ENCODE data around the gene FHAD1.

FHAD1 gene

DNA sequence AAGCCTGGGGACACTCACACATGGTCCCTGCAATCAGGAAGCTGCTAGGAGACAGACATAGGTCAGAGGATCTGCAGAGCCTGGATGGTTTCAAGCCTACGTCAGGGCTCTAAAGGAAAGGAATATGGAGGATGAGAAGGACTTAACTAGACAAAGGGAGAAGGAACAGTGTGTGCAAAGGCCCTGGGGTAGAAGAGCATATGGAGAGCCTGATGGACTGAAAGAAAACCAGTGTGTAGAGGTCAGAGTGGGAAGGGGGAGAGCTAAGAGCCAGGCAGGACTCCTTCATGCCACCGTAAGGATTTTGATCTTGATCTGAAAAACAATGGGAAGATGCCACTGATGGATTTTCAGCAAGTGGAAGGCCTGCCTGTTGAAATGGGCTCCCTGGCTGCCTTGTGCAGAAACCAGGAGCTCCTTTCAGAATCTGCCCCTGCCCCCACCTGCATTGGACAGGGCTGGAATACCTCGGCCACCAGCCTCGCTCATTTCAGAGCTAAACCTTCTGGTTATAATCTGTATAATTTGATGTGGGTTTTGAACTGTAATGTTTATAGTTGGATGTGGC lies 8.6 kb downstream of the FHAD1 start:
- TF ChIP-seq NFIC (IDR thresholded peaks at IDR 0.05) = no peak
- TF ChIP-seq RAD21 (IDR thresholded peaks at IDR 0.05; ENCODE audit: low read depth) = no peak
- TF ChIP-seq, protein P1, sequence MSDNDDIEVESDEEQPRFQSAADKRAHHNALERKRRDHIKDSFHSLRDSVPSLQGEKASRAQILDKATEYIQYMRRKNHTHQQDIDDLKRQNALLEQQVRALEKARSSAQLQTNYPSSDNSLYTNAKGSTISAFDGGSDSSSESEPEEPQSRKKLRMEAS (IDR thresholded peaks at IDR 0.05) = no peak
- no peak for TF ChIP-seq TCF12 (IDR thresholded peaks at IDR 0.05; ENCODE audit: low read depth)
- no peak for TF ChIP-seq TAF1 (IDR thresholded peaks at IDR 0.05; ENCODE audit: low read depth)

DNA sequence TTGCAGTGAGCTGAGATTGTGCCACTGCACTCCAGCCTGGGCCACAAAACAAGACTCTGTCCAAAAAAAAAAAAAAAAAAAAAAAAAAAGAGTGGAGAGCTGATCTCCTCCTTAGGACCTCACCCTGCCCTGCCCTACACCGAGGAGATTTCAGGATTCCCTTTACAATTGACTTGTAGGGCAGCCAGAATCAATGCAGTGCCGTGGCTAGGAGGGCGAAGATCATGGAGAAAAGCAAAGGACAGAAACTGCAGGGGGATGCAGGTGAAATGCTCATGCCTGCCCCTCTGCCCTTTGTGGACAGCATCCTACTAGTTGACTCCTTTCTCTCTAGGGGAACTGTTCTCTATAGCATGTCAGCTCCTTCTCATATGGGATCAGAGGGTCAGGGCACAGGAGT lies 9.6 kb downstream of the FHAD1 start:
- TF ChIP-seq EP300 (IDR thresholded peaks at IDR 0.05; ENCODE audit: borderline replicate concordance) = no peak
- TF ChIP-seq, protein P1 (IDR thresholded peaks at IDR 0.05) = no peak
- no peak for TF ChIP-seq YY1 (IDR thresholded peaks at IDR 0.05; ENCODE audit: low read depth)
- TF ChIP-seq EGR1 (IDR thresholded peaks at IDR 0.05) = no peak
- no peak for TF ChIP-seq TCF12 (IDR thresholded peaks at IDR 0.05; ENCODE audit: low read depth)
- TF ChIP-seq TEAD4 (IDR thresholded peaks at IDR 0.05) = no peak
- no peak for TF ChIP-seq CREB1 (IDR thresholded peaks at IDR 0.05; ENCODE audit: low read depth)
- TF ChIP-seq, protein P2, sequence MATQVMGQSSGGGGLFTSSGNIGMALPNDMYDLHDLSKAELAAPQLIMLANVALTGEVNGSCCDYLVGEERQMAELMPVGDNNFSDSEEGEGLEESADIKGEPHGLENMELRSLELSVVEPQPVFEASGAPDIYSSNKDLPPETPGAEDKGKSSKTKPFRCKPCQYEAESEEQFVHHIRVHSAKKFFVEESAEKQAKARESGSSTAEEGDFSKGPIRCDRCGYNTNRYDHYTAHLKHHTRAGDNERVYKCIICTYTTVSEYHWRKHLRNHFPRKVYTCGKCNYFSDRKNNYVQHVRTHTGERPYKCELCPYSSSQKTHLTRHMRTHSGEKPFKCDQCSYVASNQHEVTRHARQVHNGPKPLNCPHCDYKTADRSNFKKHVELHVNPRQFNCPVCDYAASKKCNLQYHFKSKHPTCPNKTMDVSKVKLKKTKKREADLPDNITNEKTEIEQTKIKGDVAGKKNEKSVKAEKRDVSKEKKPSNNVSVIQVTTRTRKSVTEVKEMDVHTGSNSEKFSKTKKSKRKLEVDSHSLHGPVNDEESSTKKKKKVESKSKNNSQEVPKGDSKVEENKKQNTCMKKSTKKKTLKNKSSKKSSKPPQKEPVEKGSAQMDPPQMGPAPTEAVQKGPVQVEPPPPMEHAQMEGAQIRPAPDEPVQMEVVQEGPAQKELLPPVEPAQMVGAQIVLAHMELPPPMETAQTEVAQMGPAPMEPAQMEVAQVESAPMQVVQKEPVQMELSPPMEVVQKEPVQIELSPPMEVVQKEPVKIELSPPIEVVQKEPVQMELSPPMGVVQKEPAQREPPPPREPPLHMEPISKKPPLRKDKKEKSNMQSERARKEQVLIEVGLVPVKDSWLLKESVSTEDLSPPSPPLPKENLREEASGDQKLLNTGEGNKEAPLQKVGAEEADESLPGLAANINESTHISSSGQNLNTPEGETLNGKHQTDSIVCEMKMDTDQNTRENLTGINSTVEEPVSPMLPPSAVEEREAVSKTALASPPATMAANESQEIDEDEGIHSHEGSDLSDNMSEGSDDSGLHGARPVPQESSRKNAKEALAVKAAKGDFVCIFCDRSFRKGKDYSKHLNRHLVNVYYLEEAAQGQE (IDR thresholded peaks at IDR 0.05; ENCODE audit: low read depth) = no peak
- no peak for TF ChIP-seq CEBPB (IDR thresholded peaks at IDR 0.05)
- no peak for TF ChIP-seq RAD21 (IDR thresholded peaks at IDR 0.05; ENCODE audit: low read depth)
- TF ChIP-seq, protein P3, sequence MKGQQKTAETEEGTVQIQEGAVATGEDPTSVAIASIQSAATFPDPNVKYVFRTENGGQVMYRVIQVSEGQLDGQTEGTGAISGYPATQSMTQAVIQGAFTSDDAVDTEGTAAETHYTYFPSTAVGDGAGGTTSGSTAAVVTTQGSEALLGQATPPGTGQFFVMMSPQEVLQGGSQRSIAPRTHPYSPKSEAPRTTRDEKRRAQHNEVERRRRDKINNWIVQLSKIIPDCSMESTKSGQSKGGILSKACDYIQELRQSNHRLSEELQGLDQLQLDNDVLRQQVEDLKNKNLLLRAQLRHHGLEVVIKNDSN (IDR thresholded peaks at IDR 0.05) = no peak

DNA sequence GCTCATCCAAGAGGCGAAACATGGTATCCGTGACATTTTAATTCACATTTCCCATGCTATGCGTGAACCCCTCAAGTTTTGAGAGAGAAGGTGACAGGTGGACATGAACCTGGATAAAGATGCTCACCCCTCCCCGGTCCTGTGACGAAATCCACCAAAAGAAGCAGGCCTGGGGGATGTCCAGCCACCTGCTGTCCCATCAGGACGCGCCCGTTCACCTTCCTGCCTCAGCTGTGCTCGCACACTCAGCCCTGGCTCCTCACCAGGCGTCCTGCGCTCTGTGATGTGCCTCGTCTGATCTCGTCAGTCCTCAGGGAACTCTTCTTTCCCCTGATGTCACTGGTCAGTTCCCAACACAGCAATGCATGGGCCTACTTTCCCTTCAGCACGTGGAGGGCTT lies 10.3 kb downstream of the FHAD1 start:
- TF ChIP-seq, protein P1 (IDR thresholded peaks at IDR 0.05) = no peak
- TF ChIP-seq CEBPB (IDR thresholded peaks at IDR 0.05) = no peak
- TF ChIP-seq TCF12 (IDR thresholded peaks at IDR 0.05; ENCODE audit: low read depth) = no peak

DNA sequence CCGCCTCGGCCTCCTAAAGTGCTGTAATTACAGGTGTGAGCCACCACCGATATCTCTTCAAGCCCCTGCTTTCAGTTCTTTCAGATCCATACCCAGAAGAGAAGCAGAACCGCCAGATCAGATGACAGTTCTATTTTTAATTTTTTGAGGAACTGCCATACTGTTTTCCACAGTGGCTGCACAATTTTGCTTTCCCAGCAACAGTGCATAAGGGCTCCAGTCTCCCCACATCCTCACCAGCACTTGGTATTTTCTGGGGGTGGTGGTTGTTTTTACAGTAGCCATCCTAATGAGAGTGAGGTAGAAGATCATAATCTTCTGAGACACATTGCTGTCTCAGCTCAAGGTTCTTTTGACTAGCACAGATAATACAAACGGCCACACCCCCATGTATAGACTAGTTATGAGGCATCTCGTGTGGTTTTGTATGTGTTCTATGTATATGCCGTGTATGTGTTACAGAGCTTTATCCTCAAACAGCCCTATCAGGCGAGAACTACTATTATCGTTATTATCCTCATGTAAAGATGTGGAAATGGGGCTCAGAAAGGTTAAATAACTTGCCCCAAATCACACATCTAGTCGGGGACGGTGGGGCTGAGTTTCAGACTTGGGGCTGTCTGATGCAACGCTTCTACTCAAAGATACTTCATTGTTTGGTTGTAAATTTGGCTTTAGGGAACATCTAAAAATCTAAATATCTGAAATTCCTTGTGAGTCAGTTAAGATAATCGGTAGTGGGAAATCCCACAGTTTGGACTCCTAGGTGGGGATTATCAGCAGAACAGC lies 12.0 kb downstream of the FHAD1 start:
- TF ChIP-seq, protein P2 (IDR thresholded peaks at IDR 0.05; ENCODE audit: low read depth) = no peak
- TF ChIP-seq TEAD4 (IDR thresholded peaks at IDR 0.05) (no peak), YY1 (IDR thresholded peaks at IDR 0.05; ENCODE audit: low read depth) (no peak), CREB1 (IDR thresholded peaks at IDR 0.05; ENCODE audit: low read depth) (no peak), FOXM1 (IDR thresholded peaks at IDR 0.05; ENCODE audit: borderline replicate concordance, low read depth) (no peak), CEBPB (IDR thresholded peaks at IDR 0.05) (no peak), ZBTB7A (IDR thresholded peaks at IDR 0.05; ENCODE audit: low read depth) (no peak), EGR1 (IDR thresholded peaks at IDR 0.05) (no peak), NFIC (IDR thresholded peaks at IDR 0.05) (no peak), EP300 (IDR thresholded peaks at IDR 0.05; ENCODE audit: borderline replicate concordance) (no peak), RAD21 (IDR thresholded peaks at IDR 0.05; ENCODE audit: low read depth) (no peak), TAF1 (IDR thresholded peaks at IDR 0.05; ENCODE audit: low read depth) (no peak)
- TF ChIP-seq, protein P3 (IDR thresholded peaks at IDR 0.05) = no peak
- TF ChIP-seq, protein P1 (IDR thresholded peaks at IDR 0.05) = no peak

DNA sequence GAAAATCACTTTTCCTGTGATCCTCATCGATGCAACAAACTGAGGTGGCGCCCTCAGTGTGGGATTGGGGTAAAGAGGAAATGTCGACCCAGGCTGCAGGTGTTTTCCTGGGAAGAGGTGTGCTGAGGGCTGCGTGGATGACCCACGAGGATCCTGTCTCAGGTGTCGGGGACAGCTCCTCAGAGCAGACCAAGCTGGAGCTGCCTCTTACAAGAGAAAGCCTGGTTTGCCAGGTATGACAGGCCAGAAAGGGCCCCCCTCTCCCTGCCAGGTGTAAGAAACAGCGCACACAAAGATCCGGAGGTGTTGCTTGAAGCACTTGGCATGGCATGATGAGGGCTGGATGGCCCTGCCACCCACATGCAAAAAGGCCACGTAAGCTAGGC lies 12.6 kb downstream of the FHAD1 start:
- TF ChIP-seq EGR1 (IDR thresholded peaks at IDR 0.05) = no peak
- TF ChIP-seq TEAD4 (IDR thresholded peaks at IDR 0.05) = no peak
- TF ChIP-seq NFIC (IDR thresholded peaks at IDR 0.05) = no peak
- TF ChIP-seq EP300 (IDR thresholded peaks at IDR 0.05; ENCODE audit: borderline replicate concordance) = no peak
- TF ChIP-seq, protein P3 (IDR thresholded peaks at IDR 0.05) = no peak
- TF ChIP-seq CEBPB (IDR thresholded peaks at IDR 0.05) = no peak
- no peak for TF ChIP-seq TAF1 (IDR thresholded peaks at IDR 0.05; ENCODE audit: low read depth)
